Natural killer cell (primary cell): ENCODE data around the gene TRAPPC3L. TPM values are rescaled to one million over a fixed set of nuclear protein-coding genes. Genes with fewer than 3 reads are reported as not detected.

ENCODE experiments used
- ATAC-seq, 3 donors: fragments of 150-1000 bp in 2 of 3; fragments of 200-7000 bp in 1 of 3; cut with Tn5 transposase; 1 replicate in 1 of 3; 2 replicates in 2 of 3; pipeline ENCODE4 v1.10.0; 2021; ENCODE audit warnings: mild to moderate bottlenecking in 2 of 3, moderate library complexity in 2 of 3
- DNase-seq, 2 donors: peaks; one replicate each; pipeline versions ENCODE4 v3.0.0 to v3.0.0-alpha.2; 2013 to 2021; ENCODE audit warnings: mixed read lengths in 1 of 2
- H3K27ac ChIP-seq: one replicate; pipeline ENCODE4 v1.5.1; 2013; ENCODE audit warnings: mild to moderate bottlenecking, low read length
- H3K27me3 ChIP-seq: one replicate; pipeline ENCODE4 v1.6.1; 2013; ENCODE audit warnings: low read length; ENCODE audit not compliant: control insufficient read depth, insufficient read depth
- H3K36me3 ChIP-seq: one replicate; pipeline ENCODE4 v1.6.1; 2013; ENCODE audit warnings: low read length; ENCODE audit not compliant: control insufficient read depth, insufficient read depth
- H3K4me1 ChIP-seq: one replicate; pipeline ENCODE4 v1.6.1; 2013; ENCODE audit warnings: low read length; ENCODE audit not compliant: control insufficient read depth, insufficient read depth
- H3K4me3 ChIP-seq: one replicate; pipeline ENCODE4 v1.5.1; 2013; ENCODE audit warnings: low read length
- H3K9me3 ChIP-seq: one replicate; pipeline ENCODE4 v1.6.1; 2013; ENCODE audit warnings: low read length; ENCODE audit not compliant: control insufficient read depth, insufficient read depth
- H3K27ac Mint-ChIP-seq, 2 donors: one replicate each; pipeline ENCODE4 v1.8.0; 2022; ENCODE audit warnings: mild to moderate bottlenecking in 2 of 2, mixed read lengths in 2 of 2, moderate library complexity in 1 of 2
- H3K27me3 Mint-ChIP-seq, 2 donors: one replicate each; pipeline ENCODE4 v1.8.0; 2022; ENCODE audit warnings: low read depth in 2 of 2, mixed read lengths in 2 of 2
- H3K36me3 Mint-ChIP-seq: one replicate; pipeline ENCODE4 v1.8.0; 2022; ENCODE audit warnings: mixed read lengths
- H3K4me1 Mint-ChIP-seq, 2 donors: one replicate each; pipeline ENCODE4 v1.8.0; 2022; ENCODE audit warnings: mixed read lengths in 2 of 2
- H3K4me3 Mint-ChIP-seq: one replicate; pipeline ENCODE4 v1.8.0; 2022; ENCODE audit warnings: mild to moderate bottlenecking, moderate library complexity, mixed read lengths
- H3K9me3 Mint-ChIP-seq, 2 donors: one replicate each; pipeline ENCODE4 v1.8.0; 2022; ENCODE audit warnings: mixed read lengths in 2 of 2
- WGBS: methylation state at CpG from one replicate; pipeline ENCODE4 v1.1.7; 2013; ENCODE audit warnings: missing lambda C conversion rate; ENCODE audit not compliant: insufficient coverage; 5-methylcytosine and 5-hydroxymethylcytosine counted together
- intact Hi-C: fragments of 100-400 bp; cut with micrococcal nuclease; formaldehyde crosslinking; loops from one replicate; pipeline ENCODE4 v1.14.2; 2022
- total RNA-seq, 4 donors: library from RNA; stranded (reverse); fragments of 120-200 nt in 1 of 4; gene quantifications; one replicate each; pipeline versions ENCODE4 v1.2.3 to v1.2.4, GENCODE V29; 2013 to 2022
- TF ChIP-seq, protein P1 (sequence below): fragments of 200-600 bp; IDR thresholded peaks from one replicate; pipeline ENCODE4 v1.8.0; 2022; ENCODE audit warnings: antibody characterized with exemption

Gene TRAPPC3L
- total RNA-seq, 3 donors from 2014 or later (not counting 1 experiment from before 2014, with no cell fraction given) = 0.66 TPM; not detected in 2

DNA sequence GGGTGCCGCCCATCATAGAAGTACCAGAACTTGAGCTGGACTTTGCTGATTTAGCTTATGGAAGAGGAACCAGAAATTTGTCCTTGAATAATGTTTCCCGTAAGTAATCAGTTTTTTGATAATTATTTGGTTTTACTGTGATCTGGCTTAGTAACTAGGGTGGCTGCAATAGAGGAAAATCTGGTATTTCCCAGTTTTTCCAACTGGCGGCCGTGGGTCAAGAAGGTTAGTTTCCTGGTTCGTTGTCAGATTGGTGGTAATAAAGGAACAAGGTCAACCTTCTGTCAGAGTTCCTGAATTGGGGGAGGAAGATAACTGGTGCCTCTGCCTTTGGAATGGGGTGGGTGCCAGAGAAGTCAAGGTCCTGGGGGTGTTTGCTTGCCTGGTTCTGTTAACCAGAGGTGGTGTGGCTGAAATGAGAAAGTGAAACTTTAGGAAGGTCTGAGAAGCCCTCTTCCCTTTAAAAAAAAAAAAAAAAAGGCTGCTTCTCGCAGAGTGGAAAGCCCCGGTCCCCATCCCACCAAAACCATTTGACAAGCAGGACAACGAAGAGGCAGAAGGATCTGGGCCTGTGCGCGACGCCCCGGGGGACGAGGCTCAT, 84.1 kb downstream of the TRAPPC3L start, which contains the start of gene CALHM6:
Gene CALHM6, plus strand, starts transcription at position 45 of the 601 bp plus-strand sequence. Its CDS starts 555 bp downstream, at position 600.
- TF ChIP-seq, protein P1, sequence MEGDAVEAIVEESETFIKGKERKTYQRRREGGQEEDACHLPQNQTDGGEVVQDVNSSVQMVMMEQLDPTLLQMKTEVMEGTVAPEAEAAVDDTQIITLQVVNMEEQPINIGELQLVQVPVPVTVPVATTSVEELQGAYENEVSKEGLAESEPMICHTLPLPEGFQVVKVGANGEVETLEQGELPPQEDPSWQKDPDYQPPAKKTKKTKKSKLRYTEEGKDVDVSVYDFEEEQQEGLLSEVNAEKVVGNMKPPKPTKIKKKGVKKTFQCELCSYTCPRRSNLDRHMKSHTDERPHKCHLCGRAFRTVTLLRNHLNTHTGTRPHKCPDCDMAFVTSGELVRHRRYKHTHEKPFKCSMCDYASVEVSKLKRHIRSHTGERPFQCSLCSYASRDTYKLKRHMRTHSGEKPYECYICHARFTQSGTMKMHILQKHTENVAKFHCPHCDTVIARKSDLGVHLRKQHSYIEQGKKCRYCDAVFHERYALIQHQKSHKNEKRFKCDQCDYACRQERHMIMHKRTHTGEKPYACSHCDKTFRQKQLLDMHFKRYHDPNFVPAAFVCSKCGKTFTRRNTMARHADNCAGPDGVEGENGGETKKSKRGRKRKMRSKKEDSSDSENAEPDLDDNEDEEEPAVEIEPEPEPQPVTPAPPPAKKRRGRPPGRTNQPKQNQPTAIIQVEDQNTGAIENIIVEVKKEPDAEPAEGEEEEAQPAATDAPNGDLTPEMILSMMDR = no peak
- Histone ChIP-seq H3K36me3 (no peaks in the 10 kb centered on the region), H3K27me3 (no peaks in the 10 kb centered on the region), H3K27ac (peak within 1 kb of the TSS; percentile 76), H3K4me3 (peak within 1 kb of the TSS; percentile 67), H3K9me3 (no peaks in the 10 kb centered on the region), H3K4me1 (peaks cover 15% of the 10 kb centered on the region)
- H3K27me3 Mint-ChIP-seq = no peaks in the 10 kb centered on the region
- 36% methylated on average over 13 of the region's 13 CpGs for WGBS
- H3K4me1 Mint-ChIP-seq = peaks cover 16 to 32% of the 10 kb centered on the region in 2 donors
- no peak for DNase-seq
- intact Hi-C loops = no loop called here
- H3K27ac Mint-ChIP-seq = peak within 1 kb of the TSS; percentile 21 to 82
- ATAC-seq = peak in 2 of 3 donors; percentile 29 to 32
- H3K4me3 Mint-ChIP-seq = peak within 1 kb of the TSS; percentile 90
- H3K36me3 Mint-ChIP-seq = no peaks in the 10 kb centered on the region
- H3K9me3 Mint-ChIP-seq = no peaks in the 10 kb centered on the region

DNA sequence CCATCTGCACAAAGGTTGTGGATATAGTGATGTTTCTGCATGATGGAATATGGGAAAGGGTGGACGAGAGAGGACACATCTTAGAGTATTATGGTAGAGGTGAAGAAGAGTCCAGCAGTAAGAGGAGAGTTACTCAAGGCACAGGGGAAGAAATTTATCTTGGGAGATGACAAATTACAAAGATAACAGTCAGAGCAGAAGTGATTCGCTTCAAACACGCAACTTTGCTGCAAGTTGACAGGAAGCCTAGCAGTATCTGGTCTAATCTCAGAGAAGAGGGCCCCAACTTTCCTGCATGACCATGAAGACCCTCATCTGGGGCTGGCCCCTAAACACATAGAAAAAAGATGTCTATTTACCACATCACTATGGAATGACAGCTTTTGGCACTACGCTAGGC, 85.6 kb downstream of the TRAPPC3L start:
- TF ChIP-seq, protein P1 = no peak
- H3K27ac Mint-ChIP-seq = no peak overlapping the region
- peaks cover 16 to 27% of the 10 kb centered on the region in 2 donors for H3K4me1 Mint-ChIP-seq
- Histone ChIP-seq H3K4me1 (peaks cover 15% of the 10 kb centered on the region), H3K9me3 (no peaks in the 10 kb centered on the region), H3K27me3 (no peaks in the 10 kb centered on the region), H3K36me3 (no peaks in the 10 kb centered on the region), H3K27ac (no peak overlapping the region), H3K4me3 (no peak overlapping the region)
- ATAC-seq (no peak), DNase-seq (no peak)
- H3K36me3 Mint-ChIP-seq = no peaks in the 10 kb centered on the region
- WGBS = 91% methylated on average over 3 of the region's 4 CpGs
- intact Hi-C loops = no loop called here
- no peaks in the 10 kb centered on the region for H3K27me3 Mint-ChIP-seq
- H3K4me3 Mint-ChIP-seq = no peak overlapping the region
- H3K9me3 Mint-ChIP-seq = no peaks in the 10 kb centered on the region

DNA sequence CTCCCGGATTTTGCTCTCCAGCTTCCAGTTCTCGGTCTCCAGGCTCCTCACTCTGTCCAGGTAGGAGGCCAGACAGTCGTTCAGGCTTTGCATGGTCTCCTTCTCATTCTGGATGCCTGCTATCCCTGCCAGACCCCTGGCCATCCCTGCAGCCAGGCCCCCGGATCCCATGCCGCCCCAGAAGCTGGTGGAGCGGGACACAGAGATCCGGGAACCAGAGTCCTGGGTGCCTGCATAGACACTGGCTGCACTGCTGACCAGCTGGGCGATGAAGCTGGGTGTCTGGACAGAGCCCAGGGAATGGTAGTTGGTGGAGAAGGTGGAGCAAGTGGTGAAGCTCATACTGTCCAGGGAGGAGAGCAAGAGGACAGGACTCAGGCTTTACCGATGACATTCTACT, 87.2 kb downstream of the TRAPPC3L start:
- TF ChIP-seq, protein P1 = no peak
- no peaks in the 10 kb centered on the region for H3K9me3 Mint-ChIP-seq
- intact Hi-C loops = no loop called here
- no peak overlapping the region for H3K4me3 Mint-ChIP-seq
- H3K27ac Mint-ChIP-seq = no peak overlapping the region
- no peaks in the 10 kb centered on the region for H3K36me3 ChIP-seq
- H3K4me1 Mint-ChIP-seq = peaks cover 16 to 19% of the 10 kb centered on the region in 2 donors
- no peak overlapping the region for H3K4me3 ChIP-seq
- DNase-seq = no peak
- H3K27me3 Mint-ChIP-seq = peaks cover 3 to 9% of the 10 kb centered on the region in 2 donors
- peaks cover 15% of the 10 kb centered on the region for H3K4me1 ChIP-seq
- no peaks in the 10 kb centered on the region for H3K9me3 ChIP-seq
- H3K27me3 ChIP-seq = no peaks in the 10 kb centered on the region
- no peak for ATAC-seq
- 92% methylated on average over 8 of the region's 9 CpGs for whole genome bisulfite sequencing
- no peak overlapping the region for H3K27ac ChIP-seq
- no peaks in the 10 kb centered on the region for H3K36me3 Mint-ChIP-seq

DNA sequence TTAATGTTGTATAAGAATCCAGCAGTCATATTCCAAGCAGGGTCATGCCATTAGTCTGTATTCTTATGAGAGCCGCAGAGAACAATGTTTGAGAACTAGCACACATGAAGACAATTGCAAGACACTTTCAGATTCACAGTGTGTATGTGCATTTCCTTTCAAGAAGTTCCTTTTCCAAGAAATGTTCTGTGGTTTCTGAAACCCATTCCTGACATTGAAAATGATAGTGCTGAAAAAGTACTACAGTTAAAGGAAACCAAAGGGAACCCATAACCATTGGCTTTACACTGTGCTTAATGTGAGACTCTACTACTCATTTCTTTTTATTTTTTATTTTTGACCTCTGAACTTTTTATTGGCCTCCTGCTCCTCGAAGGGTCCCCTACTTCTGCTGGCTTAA, 88.6 kb downstream of the TRAPPC3L start:
- Mint-ChIP-seq H3K4me1 (peaks cover 10 to 12% of the 10 kb centered on the region in 2 donors), H3K36me3 (no peaks in the 10 kb centered on the region), H3K4me3 (no peak overlapping the region), H3K27ac (no peak overlapping the region), H3K27me3 (peaks cover 3 to 12% of the 10 kb centered on the region in 2 donors), H3K9me3 (no peaks in the 10 kb centered on the region)
- Histone ChIP-seq H3K27ac (no peak overlapping the region), H3K4me1 (peaks cover 9% of the 10 kb centered on the region), H3K9me3 (no peaks in the 10 kb centered on the region), H3K27me3 (no peaks in the 10 kb centered on the region), H3K4me3 (no peak overlapping the region), H3K36me3 (no peaks in the 10 kb centered on the region)
- TF ChIP-seq, protein P1 = no peak
- ATAC-seq (no peak), DNase-seq (no peak)
- WGBS = 68% methylated on average over 2 of the region's 2 CpGs
- intact Hi-C loops = no loop called here
